Stomach (tissue), 4 donors: ENCODE results near the gene SLC2A6.

Experiments
- EP300 ChIP-seq: sonication (generic); formaldehyde crosslinking; IDR thresholded peaks from one replicate; pipeline ENCODE4 v1.6.1; 2017; ENCODE audit warnings: antibody characterized with exemption
- TF ChIP-seq, protein P1 (sequence below), 7 experiments: fragments of 450-650 bp in 4 of 7; fragments of 200-600 bp in 3 of 7; sonication (generic) in 3 of 7; IDR thresholded peaks; one replicate each; pipeline ENCODE4 v1.5.1; 2016 to 2019; ENCODE audit warnings: antibody characterized with exemption in 7 of 7, control low read depth in 2 of 7, mild to moderate bottlenecking in 1 of 7

GRCh38 chr9:133477992-133478850 lies 678 bp downstream of the SLC2A6 start:
- TF ChIP-seq, protein P1, sequence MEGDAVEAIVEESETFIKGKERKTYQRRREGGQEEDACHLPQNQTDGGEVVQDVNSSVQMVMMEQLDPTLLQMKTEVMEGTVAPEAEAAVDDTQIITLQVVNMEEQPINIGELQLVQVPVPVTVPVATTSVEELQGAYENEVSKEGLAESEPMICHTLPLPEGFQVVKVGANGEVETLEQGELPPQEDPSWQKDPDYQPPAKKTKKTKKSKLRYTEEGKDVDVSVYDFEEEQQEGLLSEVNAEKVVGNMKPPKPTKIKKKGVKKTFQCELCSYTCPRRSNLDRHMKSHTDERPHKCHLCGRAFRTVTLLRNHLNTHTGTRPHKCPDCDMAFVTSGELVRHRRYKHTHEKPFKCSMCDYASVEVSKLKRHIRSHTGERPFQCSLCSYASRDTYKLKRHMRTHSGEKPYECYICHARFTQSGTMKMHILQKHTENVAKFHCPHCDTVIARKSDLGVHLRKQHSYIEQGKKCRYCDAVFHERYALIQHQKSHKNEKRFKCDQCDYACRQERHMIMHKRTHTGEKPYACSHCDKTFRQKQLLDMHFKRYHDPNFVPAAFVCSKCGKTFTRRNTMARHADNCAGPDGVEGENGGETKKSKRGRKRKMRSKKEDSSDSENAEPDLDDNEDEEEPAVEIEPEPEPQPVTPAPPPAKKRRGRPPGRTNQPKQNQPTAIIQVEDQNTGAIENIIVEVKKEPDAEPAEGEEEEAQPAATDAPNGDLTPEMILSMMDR (IDR thresholded peaks at IDR 0.05), result no peak
- no peak for TF ChIP-seq EP300
